Left lung (tissue), 10 donors: Measurements from ENCODE around the gene NFIC. TPM values are rescaled to one million over a fixed set of nuclear protein-coding genes. Genes with fewer than 3 reads are reported as not detected.

Source experiments
- ATAC-seq: fragments of 200-7000 bp; cut with Tn5 transposase; one replicate; pipeline ENCODE4 v1.9.1; 2020; ENCODE audit warnings: moderate library complexity
- DNase-seq, 4 donors: peaks; one replicate each; pipeline ENCODE4 v3.0.0-alpha.2; 2013 to 2020
- H3K27ac ChIP-seq, 2 donors: fragments of 200-600 bp; sonication (generic) in 1 of 2; one replicate each; pipeline versions ENCODE4 v1.5.0 to v1.8.0; 2020 to 2021
- H3K27me3 ChIP-seq, 2 donors: fragments of 200-600 bp; sonication (generic) in 1 of 2; one replicate each; pipeline versions ENCODE4 v1.5.0 to v1.8.0; 2020 to 2021
- H3K36me3 ChIP-seq, 2 donors: fragments of 200-600 bp; sonication (generic) in 1 of 2; one replicate each; pipeline versions ENCODE4 v1.5.0 to v1.8.0; 2020 to 2021
- H3K4me1 ChIP-seq, 2 donors: fragments of 200-600 bp; one replicate each; pipeline ENCODE4 v1.8.0; 2021
- H3K4me3 ChIP-seq, 2 donors: fragments of 200-600 bp; sonication (generic) in 1 of 2; one replicate each; pipeline versions ENCODE4 v1.5.0 to v1.8.0; 2020 to 2021; ENCODE audit warnings: mild to moderate bottlenecking in 1 of 2
- H3K9me3 ChIP-seq, 2 donors: fragments of 200-600 bp; sonication (generic) in 1 of 2; one replicate each; pipeline versions ENCODE4 v1.5.0 to v1.8.0; 2020 to 2021
- intact Hi-C, 2 donors: fragments of 100-400 bp; cut with DNase I; formaldehyde crosslinking; loops; one replicate each; pipeline versions ENCODE4 v1.11.2 to v1.14.2; 2022
- polyA plus RNA-seq, 6 donors: library from polyadenylated mRNA; unstranded; fragments of 120-200 nt; gene quantifications; one replicate each; pipeline ENCODE4 v1.2.1, GENCODE V29; 2013; ENCODE audit not compliant: insufficient read length in 6 of 6
- total RNA-seq, 2 donors: library from RNA; stranded (reverse); fragmentation: NEBNext Ultra II Directional; extraction: Animal tissue kit (Norgen Biotek cat#: 25700); gene quantifications; one replicate each; pipeline ENCODE4 v1.2.1, GENCODE V29; 2021
- TF ChIP-seq, protein P1 (sequence below), 2 donors: fragments of 200-600 bp; sonication (generic) in 1 of 2; IDR thresholded peaks; one replicate each; pipeline versions ENCODE4 v1.5.0 to v1.8.0; 2021; ENCODE audit warnings: antibody characterized with exemption in 2 of 2
- donor health status: DM: no; HTN: yes; CAD: no.
- donor health status: DM: no; HTN: no; CAD: no.

NFIC gene
- total and polyA plus RNA-seq, 8 donors, result 37.2 to 163 (median 55.7) TPM

DNA sequence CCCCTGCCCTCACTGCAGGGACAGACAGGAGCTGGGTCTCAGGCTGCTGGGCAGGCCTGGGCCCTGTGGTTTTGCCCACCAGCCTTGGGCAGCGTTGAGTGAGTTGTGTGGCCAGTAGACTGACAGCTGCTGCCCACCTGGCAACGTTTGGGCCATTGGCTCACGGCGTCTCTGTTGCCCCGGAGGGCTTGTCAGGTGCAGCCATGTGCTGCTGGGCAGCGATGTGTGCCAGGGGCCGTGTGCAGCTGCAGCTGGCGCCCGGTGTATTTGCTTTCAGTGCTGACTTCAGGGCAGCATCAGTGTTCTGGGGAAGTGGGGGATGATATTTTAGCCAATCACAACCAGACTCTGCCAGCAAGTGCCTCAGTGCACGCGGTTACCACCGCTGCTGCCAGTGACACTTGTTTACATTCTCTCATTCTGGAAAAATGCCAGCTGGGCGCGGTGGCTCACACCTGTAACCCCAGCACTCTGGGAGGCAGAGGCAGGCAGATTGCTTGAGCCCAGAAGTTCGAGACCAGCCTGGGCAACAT is 150.4 kb downstream of the NFIC start:
- intact Hi-C loops, result no loop called here
- ATAC-seq, result no peak
- no peak for DNase-seq
- Histone ChIP-seq H3K27me3 (no peaks in the 10 kb centered on the region), H3K36me3 (peaks cover 0 to 34% of the 10 kb centered on the region in 2 donors), H3K4me3 (no peak overlapping the region), H3K27ac (no peak overlapping the region), H3K9me3 (no peaks in the 10 kb centered on the region), H3K4me1 (peaks cover 0 to 18% of the 10 kb centered on the region in 2 donors)
- TF ChIP-seq, protein P1, sequence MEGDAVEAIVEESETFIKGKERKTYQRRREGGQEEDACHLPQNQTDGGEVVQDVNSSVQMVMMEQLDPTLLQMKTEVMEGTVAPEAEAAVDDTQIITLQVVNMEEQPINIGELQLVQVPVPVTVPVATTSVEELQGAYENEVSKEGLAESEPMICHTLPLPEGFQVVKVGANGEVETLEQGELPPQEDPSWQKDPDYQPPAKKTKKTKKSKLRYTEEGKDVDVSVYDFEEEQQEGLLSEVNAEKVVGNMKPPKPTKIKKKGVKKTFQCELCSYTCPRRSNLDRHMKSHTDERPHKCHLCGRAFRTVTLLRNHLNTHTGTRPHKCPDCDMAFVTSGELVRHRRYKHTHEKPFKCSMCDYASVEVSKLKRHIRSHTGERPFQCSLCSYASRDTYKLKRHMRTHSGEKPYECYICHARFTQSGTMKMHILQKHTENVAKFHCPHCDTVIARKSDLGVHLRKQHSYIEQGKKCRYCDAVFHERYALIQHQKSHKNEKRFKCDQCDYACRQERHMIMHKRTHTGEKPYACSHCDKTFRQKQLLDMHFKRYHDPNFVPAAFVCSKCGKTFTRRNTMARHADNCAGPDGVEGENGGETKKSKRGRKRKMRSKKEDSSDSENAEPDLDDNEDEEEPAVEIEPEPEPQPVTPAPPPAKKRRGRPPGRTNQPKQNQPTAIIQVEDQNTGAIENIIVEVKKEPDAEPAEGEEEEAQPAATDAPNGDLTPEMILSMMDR (IDR thresholded peaks at IDR 0.05), result no peak

DNA sequence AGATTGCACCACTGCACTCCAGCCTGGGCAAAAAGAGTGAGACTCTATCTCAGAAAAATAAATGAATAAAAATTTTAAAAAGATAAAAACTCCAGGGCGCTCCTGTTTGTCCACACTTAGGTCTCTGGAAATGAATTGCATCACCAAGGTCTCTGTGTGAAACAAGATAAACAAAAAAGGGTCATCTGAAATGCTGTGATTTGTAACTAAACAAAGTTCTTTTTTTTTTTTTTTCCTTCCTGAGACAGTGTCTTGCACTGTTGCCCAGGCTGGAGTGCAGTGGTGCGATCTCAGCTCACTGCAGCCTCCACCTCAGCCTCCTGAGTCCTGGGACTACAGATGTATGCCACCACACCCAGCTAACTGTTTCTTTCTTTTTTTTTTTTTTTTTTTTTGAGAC is 151.3 kb downstream of the NFIC start:
- Histone ChIP-seq H3K4me3 (no peak overlapping the region), H3K4me1 (peaks cover 0 to 15% of the 10 kb centered on the region in 2 donors), H3K27ac (no peak overlapping the region), H3K36me3 (peaks cover 0 to 42% of the 10 kb centered on the region in 2 donors), H3K27me3 (no peaks in the 10 kb centered on the region), H3K9me3 (no peaks in the 10 kb centered on the region)
- TF ChIP-seq, protein P1 (IDR thresholded peaks at IDR 0.05), result no peak
- ATAC-seq (no peak), DNase-seq (no peak)
- intact Hi-C loops, result no loop called here

DNA sequence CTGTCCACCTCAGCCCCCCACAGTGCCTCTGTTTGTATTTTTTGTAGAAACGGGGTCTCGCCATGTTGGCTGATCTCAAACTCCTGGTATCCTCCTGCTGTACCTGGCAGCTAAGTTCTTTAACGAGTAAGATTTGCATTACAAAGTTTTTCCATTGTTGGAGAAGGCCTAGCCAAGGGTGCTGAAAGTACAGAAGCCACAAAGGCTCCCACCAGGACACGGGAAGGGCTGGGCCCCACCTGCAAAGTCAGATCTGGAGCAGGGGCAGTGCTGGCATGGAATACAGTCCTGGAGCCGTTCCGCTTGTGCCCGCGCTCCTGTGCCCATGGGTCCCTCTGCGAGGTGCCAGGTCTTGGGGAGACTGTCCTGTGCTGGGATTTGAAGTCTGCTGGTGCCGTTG is 151.9 kb downstream of the NFIC start:
- Histone ChIP-seq H3K9me3 (no peaks in the 10 kb centered on the region), H3K4me1 (peaks cover 0 to 15% of the 10 kb centered on the region in 2 donors), H3K27ac (no peak overlapping the region), H3K36me3 (peaks cover 0 to 48% of the 10 kb centered on the region in 2 donors), H3K4me3 (no peak overlapping the region), H3K27me3 (no peaks in the 10 kb centered on the region)
- ATAC-seq, result no peak
- intact Hi-C loops, result no loop called here
- TF ChIP-seq, protein P1 (IDR thresholded peaks at IDR 0.05), result no peak
- DNase-seq, result no peak

DNA sequence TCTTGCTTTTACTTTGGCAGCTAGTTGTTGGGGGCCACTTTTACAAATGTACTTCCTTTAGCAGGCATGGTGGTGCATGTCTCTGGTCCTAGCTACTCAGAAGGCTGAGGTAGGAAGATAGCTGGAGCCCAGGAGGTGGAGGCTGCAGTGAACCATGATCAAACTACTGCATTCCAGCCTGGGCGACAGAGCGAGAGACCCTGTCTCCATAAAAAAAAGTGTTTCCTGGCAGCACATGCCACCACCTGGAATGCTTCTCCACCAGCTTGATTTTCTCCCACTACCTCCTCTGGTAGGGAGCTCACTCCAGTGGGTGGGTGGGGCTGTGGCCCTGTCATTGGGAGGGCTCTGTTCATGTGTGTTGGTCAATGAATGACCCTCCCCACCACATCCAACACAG is 152.3 kb downstream of the NFIC start:
- H3K9me3 ChIP-seq, result no peaks in the 10 kb centered on the region
- intact Hi-C loops, result no loop called here
- no peak overlapping the region for H3K4me3 ChIP-seq
- TF ChIP-seq, protein P1 (IDR thresholded peaks at IDR 0.05), result no peak
- DNase-seq (no peak), ATAC-seq (no peak)
- no peaks in the 10 kb centered on the region for H3K27me3 ChIP-seq
- peaks cover 0 to 15% of the 10 kb centered on the region in 2 donors for H3K4me1 ChIP-seq
- H3K27ac ChIP-seq, result no peak overlapping the region
- H3K36me3 ChIP-seq, result peaks cover 0 to 53% of the 10 kb centered on the region in 2 donors

Other genes starting within 250 kb of the NFIC start
- gene GNA15, start 230.6 kb upstream of the NFIC start, total RNA-seq, result 10 to 100 TPM; 17.6 to 35.9 TPM
- gene GNA15, start 230.6 kb upstream of the NFIC start, polyA plus RNA-seq, result 1 to 10 TPM; 1.8 to 3.4 (median 2.4) TPM
- 10 to 100 TPM in 1 of 2 donors, 1 to 10 TPM in 1; 9.3 to 20.8 TPM for gene S1PR4, start 187.8 kb upstream of the NFIC start, total RNA-seq
- 1 to 10 TPM; 1.2 to 2.6 (median 1.8) TPM for gene S1PR4, start 187.8 kb upstream of the NFIC start, polyA plus RNA-seq
- gene NCLN, start 180.7 kb upstream of the NFIC start, total RNA-seq, result 100 to 1,000 TPM in 1 of 2 donors, 10 to 100 TPM in 1; 67.7 to 121 TPM
- gene NCLN, start 180.7 kb upstream of the NFIC start, polyA plus RNA-seq, result 10 to 100 TPM; 29.1 to 45.8 (median 36.8) TPM
- under 1 TPM in 1 of 2 donors, not detected in 1; 0.38 TPM for gene CELF5, start 141.9 kb upstream of the NFIC start, total RNA-seq
- 1 to 10 TPM; 1.0 to 3.9 (median 2.5) TPM for gene CELF5, start 141.9 kb upstream of the NFIC start, polyA plus RNA-seq
- gene SMIM24, start 113.9 kb downstream of the NFIC start, total RNA-seq, result not detected
- 1 to 10 TPM in 5 of 6 donors, under 1 TPM in 1; 0.78 to 4.6 (median 1.8) TPM for gene SMIM24, start 113.9 kb downstream of the NFIC start, polyA plus RNA-seq
- not detected for gene SMIM44, start 116.9 kb downstream of the NFIC start, total RNA-seq
- gene SMIM44, start 116.9 kb downstream of the NFIC start, polyA plus RNA-seq, result not detected
- gene DOHH, start 134.1 kb downstream of the NFIC start, total RNA-seq, result 10 to 100 TPM; 11.8 to 14.1 TPM
- 1 to 10 TPM; 5.8 to 8.2 (median 7.3) TPM for gene DOHH, start 134.1 kb downstream of the NFIC start, polyA plus RNA-seq
- 10 to 100 TPM; 33.4 to 39.5 TPM for gene FZR1, start 139.7 kb downstream of the NFIC start, total RNA-seq
- 10 to 100 TPM; 42.7 to 56.6 (median 51.4) TPM for gene FZR1, start 139.7 kb downstream of the NFIC start, polyA plus RNA-seq
- gene TEKTIP1, start 172.6 kb downstream of the NFIC start, total RNA-seq, result 1 to 10 TPM; 2.8 to 3.2 TPM
- 1 to 10 TPM; 3.6 to 7.5 (median 6.0) TPM for gene TEKTIP1, start 172.6 kb downstream of the NFIC start, polyA plus RNA-seq
- gene MFSD12, start 191.0 kb downstream of the NFIC start, total RNA-seq, result 10 to 100 TPM; 61.7 to 90.2 TPM
- 10 to 100 TPM; 32.2 to 56.4 (median 43.2) TPM for gene MFSD12, start 191.0 kb downstream of the NFIC start, polyA plus RNA-seq
- gene HMG20B, start 206.4 kb downstream of the NFIC start, total RNA-seq, result 10 to 100 TPM; 50.9 to 74.8 TPM
- gene HMG20B, start 206.4 kb downstream of the NFIC start, polyA plus RNA-seq, result 100 to 1,000 TPM in 1 of 6 donors, 10 to 100 TPM in 5; 75.3 to 104 (median 90.9) TPM
- 1 to 10 TPM; 3.1 TPM for gene GIPC3, start 218.9 kb downstream of the NFIC start, total RNA-seq
- gene GIPC3, start 218.9 kb downstream of the NFIC start, polyA plus RNA-seq, result 1 to 10 TPM; 4.0 to 8.5 (median 5.1) TPM
- 1 to 10 TPM; 5.3 to 7.9 TPM for gene TBXA2R, start 240.3 kb downstream of the NFIC start, total RNA-seq
- 1 to 10 TPM; 1.8 to 3.9 (median 3.4) TPM for gene TBXA2R, start 240.3 kb downstream of the NFIC start, polyA plus RNA-seq